ENCODE results near the gene TMEM18.

DNA sequence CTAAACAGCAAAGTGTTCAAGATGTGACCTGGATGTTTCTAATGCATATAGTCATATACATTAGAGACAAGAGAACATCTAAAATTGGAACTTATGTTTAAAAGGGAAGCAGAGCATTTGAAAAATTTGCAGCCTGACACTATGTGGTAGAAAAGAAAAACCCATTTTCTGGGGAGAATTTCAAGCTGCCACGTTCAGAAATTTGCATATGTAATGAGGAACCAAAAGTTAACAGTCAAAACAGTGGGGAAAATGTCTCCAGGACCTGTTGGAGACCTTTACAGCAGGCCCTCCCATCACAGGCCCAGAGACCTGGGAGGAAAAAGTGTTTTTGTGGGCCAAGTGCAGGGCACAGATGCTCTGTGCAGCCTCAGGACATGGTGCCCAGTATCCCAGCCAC is 8.2 kb upstream of the TMEM18 start:
- TF ChIP-seq, protein P1, sequence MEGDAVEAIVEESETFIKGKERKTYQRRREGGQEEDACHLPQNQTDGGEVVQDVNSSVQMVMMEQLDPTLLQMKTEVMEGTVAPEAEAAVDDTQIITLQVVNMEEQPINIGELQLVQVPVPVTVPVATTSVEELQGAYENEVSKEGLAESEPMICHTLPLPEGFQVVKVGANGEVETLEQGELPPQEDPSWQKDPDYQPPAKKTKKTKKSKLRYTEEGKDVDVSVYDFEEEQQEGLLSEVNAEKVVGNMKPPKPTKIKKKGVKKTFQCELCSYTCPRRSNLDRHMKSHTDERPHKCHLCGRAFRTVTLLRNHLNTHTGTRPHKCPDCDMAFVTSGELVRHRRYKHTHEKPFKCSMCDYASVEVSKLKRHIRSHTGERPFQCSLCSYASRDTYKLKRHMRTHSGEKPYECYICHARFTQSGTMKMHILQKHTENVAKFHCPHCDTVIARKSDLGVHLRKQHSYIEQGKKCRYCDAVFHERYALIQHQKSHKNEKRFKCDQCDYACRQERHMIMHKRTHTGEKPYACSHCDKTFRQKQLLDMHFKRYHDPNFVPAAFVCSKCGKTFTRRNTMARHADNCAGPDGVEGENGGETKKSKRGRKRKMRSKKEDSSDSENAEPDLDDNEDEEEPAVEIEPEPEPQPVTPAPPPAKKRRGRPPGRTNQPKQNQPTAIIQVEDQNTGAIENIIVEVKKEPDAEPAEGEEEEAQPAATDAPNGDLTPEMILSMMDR (IDR thresholded peaks at IDR 0.05) = no peak
- no peak for TF ChIP-seq POLR2A (IDR thresholded peaks at IDR 0.05; ENCODE audit: low read depth)
- no peak for TF ChIP-seq POLR2AphosphoS5 (IDR thresholded peaks at IDR 0.05)

Data from esophagus muscularis mucosa (tissue), 3 donors.